CD4-positive, alpha-beta T cell treated with Interleukin-15 for 1 hour (primary cell): ENCODE measurements around the gene KCNS1.
A peak's percentile ranks its signal among the peaks of the same experiment; 100 is the strongest.

Experiments used
- DNase-seq: peaks from one replicate; pipeline ENCODE4 v3.0.0-alpha.2; 2020

The KCNS1 gene

DNA sequence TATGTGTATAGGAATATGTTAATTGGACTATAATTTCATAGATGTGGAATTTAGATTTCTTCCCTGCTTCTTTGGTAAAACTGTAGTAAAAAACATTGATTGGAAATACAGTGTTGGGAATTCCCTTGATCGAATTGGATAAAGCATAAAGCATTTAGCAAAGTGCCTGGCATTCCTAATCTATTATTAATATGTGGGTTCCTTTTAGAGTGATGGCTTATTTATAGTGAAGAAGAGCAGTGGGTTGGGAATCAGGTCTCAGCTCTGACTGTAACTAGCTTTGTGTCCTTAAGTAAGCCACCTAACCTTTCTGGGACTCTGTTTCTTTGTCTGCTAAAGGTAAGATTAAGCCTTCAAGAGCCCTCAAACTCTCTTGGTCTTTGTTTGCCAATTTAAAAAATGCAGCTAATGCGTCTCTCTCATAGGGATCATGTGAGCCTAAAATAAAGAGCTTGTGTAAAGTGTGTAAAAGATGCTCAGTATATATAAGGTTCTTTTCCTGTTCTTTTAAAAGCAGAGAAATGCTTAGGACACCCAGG, 53.3 kb downstream of the KCNS1 start:
- DNase-seq: no peak

DNA sequence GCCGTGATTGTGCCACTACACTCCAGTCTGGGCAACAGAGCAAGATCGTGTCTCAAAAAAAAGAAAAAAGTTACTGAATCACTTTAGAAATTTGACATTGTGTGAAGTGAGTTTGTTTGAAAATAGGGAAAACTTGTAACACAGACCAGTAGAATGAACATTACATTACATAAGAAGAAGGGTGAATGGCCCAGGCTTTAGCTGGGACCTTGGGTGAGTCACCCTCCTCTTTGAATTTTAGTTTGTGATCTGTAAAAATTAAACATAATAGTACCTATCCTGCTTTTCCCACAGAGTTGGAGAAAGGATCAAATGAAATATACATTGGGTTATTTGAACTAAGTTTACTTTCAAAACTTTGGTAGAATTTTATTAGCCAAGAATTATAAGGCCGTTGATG, 56.3 kb downstream of the KCNS1 start:
- DNase-seq: no peak

DNA sequence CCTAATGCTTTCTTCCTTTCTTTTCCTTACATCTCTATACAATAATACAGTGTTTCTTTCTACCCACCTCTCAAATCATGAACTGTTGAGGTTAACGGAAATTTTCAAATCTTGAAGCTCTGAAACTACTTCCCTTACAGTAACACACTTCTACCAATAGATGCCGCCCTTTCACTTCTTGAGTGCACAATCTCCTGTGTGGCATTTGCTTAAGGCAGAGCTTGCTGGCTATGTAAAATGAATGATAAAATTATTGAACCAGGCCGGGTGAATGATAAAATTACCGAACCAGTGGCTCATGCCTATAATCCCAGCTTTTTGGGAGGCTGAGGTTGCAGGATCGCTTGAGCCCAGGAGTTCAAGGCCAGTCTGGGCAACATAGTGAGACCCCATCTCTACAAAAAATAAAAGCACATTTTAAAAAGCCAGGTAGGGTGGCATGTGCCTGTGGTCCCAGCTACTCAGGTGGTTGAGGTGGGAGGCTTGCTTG, 56.8 kb downstream of the KCNS1 start:
- peak; percentile 40 for DNase-seq

DNA sequence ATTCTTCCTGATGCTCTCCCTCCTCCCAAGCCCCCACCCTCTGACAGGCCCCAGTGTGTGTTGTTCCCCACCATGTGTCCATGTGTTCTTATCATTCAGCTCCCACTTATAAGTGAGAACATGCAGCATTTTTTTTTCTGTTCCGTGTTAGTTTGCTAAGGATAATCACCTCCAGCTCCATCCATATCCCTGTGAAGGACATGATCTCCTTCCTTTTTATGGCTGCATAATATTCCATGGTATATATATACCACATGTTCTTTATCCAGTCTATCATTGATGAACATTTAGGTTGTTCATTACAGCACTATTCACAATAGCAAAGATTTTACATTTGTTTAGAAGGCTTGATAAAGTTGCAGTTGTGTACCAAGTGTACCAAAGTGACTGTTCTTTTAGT, 57.9 kb downstream of the KCNS1 start:
- no peak for DNase-seq
